CD4-positive, alpha-beta T cell treated with Interleukin-1 beta for 1 hour (primary cell): Measurements from ENCODE around the gene ANAPC1.
"Not testable (repeated sequence)": the region's sequence is repeated elsewhere in the genome, so short reads cannot be mapped to it uniquely, and the experiment has no call there.

Experiments
- DNase-seq, 2 donors: peaks; one replicate each; pipeline ENCODE4 v3.0.0-alpha.2; 2020 to 2022

Gene ANAPC1

GRCh38 chr2:111883661-111884591 is at the start of gene ANAPC1:
ANAPC1 (minus strand) TSS chr2:111884193; CDS start chr2:111880825, 3,368 bp downstream.
- peak; percentile 80 to 81 for DNase-seq

GRCh38 chr2:111932841-111933291 is 48.9 kb upstream of the ANAPC1 start:
- DNase-seq = no peak

- no peak for DNase-seq
Observed at GRCh38 chr2:111930875-111931274, 46.9 kb upstream of the ANAPC1 start.

- DNase-seq = no peak
Observed at GRCh38 chr2:111930409-111930808, 46.4 kb upstream of the ANAPC1 start.

GRCh38 chr2:111927723-111928122 is 43.7 kb upstream of the ANAPC1 start:
- DNase-seq = no peak

GRCh38 chr2:111924617-111925107 is 40.7 kb upstream of the ANAPC1 start:
- DNase-seq = no peak

- DNase-seq = no peak
Observed at GRCh38 chr2:111923276-111923804, 39.3 kb upstream of the ANAPC1 start.

GRCh38 chr2:111919794-111920608 is 36.0 kb upstream of the ANAPC1 start:
- DNase-seq = peak in 1 of 2 donors; percentile 28

GRCh38 chr2:111919365-111919764 is 35.4 kb upstream of the ANAPC1 start:
- DNase-seq = no peak

- DNase-seq = no peak
Observed at GRCh38 chr2:111918383-111918806, 34.4 kb upstream of the ANAPC1 start.

GRCh38 chr2:111917106-111917505 is 33.1 kb upstream of the ANAPC1 start:
- no peak for DNase-seq

GRCh38 chr2:111912547-111912946 is 28.6 kb upstream of the ANAPC1 start:
- DNase-seq = no peak

- DNase-seq = not testable (repeated sequence)
Observed at GRCh38 chr2:111911295-111911977, 27.4 kb upstream of the ANAPC1 start.

GRCh38 chr2:111910609-111911277 is 26.8 kb upstream of the ANAPC1 start:
- DNase-seq = no peak

- not testable (repeated sequence) for DNase-seq
Observed at GRCh38 chr2:111909997-111910396, 26.0 kb upstream of the ANAPC1 start.

- DNase-seq = no peak
Observed at GRCh38 chr2:111909079-111909478, 25.1 kb upstream of the ANAPC1 start.

- DNase-seq = no peak
Observed at GRCh38 chr2:111908578-111908977, 24.6 kb upstream of the ANAPC1 start.

- DNase-seq = no peak
Observed at GRCh38 chr2:111905990-111906735, 22.2 kb upstream of the ANAPC1 start.

- not testable (repeated sequence) for DNase-seq
Observed at GRCh38 chr2:111905475-111905869, 21.5 kb upstream of the ANAPC1 start.

GRCh38 chr2:111904726-111905474 is 20.9 kb upstream of the ANAPC1 start:
- DNase-seq = no peak
